Skeletal muscle tissue (tissue), 4 donors: ENCODE data around the gene KCNA10. TPM values are rescaled to one million over a fixed set of nuclear protein-coding genes. Genes with fewer than 3 reads are reported as not detected.

Experiments
- H3K27ac ChIP-seq: one replicate; pipeline ENCODE4 v1.7.0; 2013; ENCODE audit warnings: mild to moderate bottlenecking, low read depth, low read length, inconsistent platforms
- H3K27me3 ChIP-seq, 3 donors: one replicate each; pipeline ENCODE4 v1.7.0; 2013; ENCODE audit warnings: low read length in 3 of 3; ENCODE audit not compliant: control insufficient read depth in 3 of 3, insufficient read depth in 3 of 3
- H3K36me3 ChIP-seq, 3 donors: one replicate each; pipeline ENCODE4 v1.7.0; 2013; ENCODE audit warnings: low read length in 3 of 3; ENCODE audit not compliant: control insufficient read depth in 3 of 3, insufficient read depth in 3 of 3
- H3K4me1 ChIP-seq, 3 donors: one replicate each; pipeline ENCODE4 v1.7.0; 2013; ENCODE audit warnings: low read length in 3 of 3, mild to moderate bottlenecking in 3 of 3; ENCODE audit not compliant: control insufficient read depth in 3 of 3, insufficient read depth in 3 of 3
- H3K4me3 ChIP-seq, 3 donors: one replicate each; pipeline ENCODE4 v1.7.0; 2013; ENCODE audit warnings: low read length in 3 of 3
- H3K9ac ChIP-seq, 3 donors: one replicate each; pipeline ENCODE4 v1.7.0; 2013; ENCODE audit warnings: low read length in 3 of 3, mild to moderate bottlenecking in 3 of 3, moderate library complexity in 2 of 3, low read depth in 1 of 3
- H3K9me3 ChIP-seq, 3 donors: one replicate each; pipeline ENCODE4 v1.7.0; 2013; ENCODE audit warnings: low read length in 3 of 3; ENCODE audit not compliant: control insufficient read depth in 3 of 3
- total RNA-seq: library from RNA; depleted of rRNA; stranded (reverse); fragments of >200 nt; gene quantifications from one replicate; pipeline ENCODE4 v1.2.3, GENCODE V29; 2014
- donor health status: Osteomylitis.

KCNA10 gene
- total RNA-seq, 1 donor from 2014 or later, result 0.52 TPM

DNA sequence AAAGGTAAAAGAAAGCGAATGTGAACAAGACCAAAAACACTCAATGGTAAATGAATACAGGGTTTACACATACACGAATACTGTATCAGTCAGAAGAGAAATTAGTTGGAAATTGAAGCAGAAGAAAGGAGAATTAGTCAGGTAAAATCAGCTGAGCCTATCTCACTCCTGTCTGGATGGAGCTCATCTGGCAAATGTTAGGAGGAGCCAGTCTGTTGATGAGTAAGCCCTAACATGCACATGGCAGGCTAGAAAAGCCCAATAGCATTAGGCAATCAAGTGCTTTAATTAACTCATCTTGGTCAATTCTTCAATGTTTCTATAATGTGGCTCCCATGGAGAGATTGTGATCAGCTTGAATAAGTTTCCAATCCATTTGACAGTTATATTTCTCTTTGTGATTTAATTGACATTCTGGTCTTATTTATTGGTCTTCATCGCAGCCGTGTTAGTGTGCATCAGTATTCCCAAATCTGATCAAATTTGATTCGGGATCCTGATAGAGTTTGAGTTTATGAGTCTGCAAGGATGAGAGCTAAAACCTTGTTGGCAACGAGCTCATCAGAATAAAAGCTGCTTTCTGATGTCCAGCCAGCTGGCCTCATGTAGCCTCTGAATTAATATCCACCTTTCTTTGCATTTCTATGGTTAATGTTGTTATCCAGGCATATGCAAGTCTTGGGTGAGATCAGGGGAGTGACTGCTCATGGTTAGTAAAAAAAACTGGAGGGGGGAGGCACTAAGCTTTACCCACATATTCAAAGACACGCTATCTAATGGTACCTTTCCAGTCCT is 22.1 kb upstream of the KCNA10 start:
- Histone ChIP-seq H3K9ac (no peak overlapping the region), H3K4me1 (no peaks in the 10 kb centered on the region), H3K27me3 (peaks cover 0 to 4% (median 3%) of the 10 kb centered on the region in 3 donors), H3K36me3 (no peaks in the 10 kb centered on the region), H3K9me3 (no peaks in the 10 kb centered on the region), H3K27ac (no peak overlapping the region), H3K4me3 (no peak overlapping the region)

GRCh38 chr1:110538921-110539320 is 19.9 kb upstream of the KCNA10 start:
- no peaks in the 10 kb centered on the region for H3K9me3 ChIP-seq
- H3K27me3 ChIP-seq, result peaks cover 0 to 4% (median 4%) of the 10 kb centered on the region in 3 donors

DNA sequence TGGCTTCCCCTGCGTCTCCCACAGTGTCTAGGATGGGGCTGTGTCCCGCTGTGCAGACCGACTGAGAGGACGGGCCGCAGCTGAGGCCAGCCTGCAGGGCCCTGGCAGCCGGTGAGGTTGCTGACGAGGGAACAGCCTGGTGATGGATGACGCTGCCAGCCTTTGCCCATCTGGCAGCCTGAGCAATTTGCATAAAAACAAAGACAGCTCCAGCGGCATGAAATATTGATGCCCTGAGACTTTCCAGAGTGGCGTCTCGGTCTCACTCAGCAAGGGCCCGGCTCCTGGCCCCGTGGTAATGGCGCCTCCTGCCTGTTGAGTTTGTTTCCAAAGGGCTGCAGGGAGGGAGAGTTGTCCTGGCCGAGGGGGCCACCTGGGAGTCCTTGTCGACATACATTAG is 19.1 kb upstream of the KCNA10 start:
- peaks cover 0 to 10% (median 8%) of the 10 kb centered on the region in 3 donors for H3K27me3 ChIP-seq
- no peak overlapping the region for H3K27ac ChIP-seq
- H3K9me3 ChIP-seq, result no peaks in the 10 kb centered on the region
- no peak overlapping the region for H3K9ac ChIP-seq
- H3K36me3 ChIP-seq, result no peaks in the 10 kb centered on the region
- H3K4me1 ChIP-seq, result no peaks in the 10 kb centered on the region
- no peak overlapping the region for H3K4me3 ChIP-seq

More at GRCh38 chr1:110538921-110539320, 19.9 kb upstream of the KCNA10 start:
- Histone ChIP-seq H3K27ac (no peak overlapping the region), H3K4me1 (no peaks in the 10 kb centered on the region), H3K9ac (no peak overlapping the region), H3K36me3 (no peaks in the 10 kb centered on the region), H3K4me3 (no peak overlapping the region)

GRCh38 chr1:110535985-110536384 is 17.0 kb upstream of the KCNA10 start:
- Histone ChIP-seq H3K4me3 (no peak overlapping the region), H3K9me3 (no peaks in the 10 kb centered on the region), H3K9ac (no peak overlapping the region), H3K36me3 (no peaks in the 10 kb centered on the region), H3K27ac (no peak overlapping the region), H3K27me3 (peaks cover 0 to 14% (median 8%) of the 10 kb centered on the region in 3 donors), H3K4me1 (no peaks in the 10 kb centered on the region)

- Histone ChIP-seq H3K9ac (no peak overlapping the region), H3K9me3 (no peaks in the 10 kb centered on the region), H3K36me3 (no peaks in the 10 kb centered on the region), H3K27me3 (peaks cover 4 to 19% (median 8%) of the 10 kb centered on the region in 3 donors), H3K27ac (no peak overlapping the region), H3K4me3 (no peak overlapping the region), H3K4me1 (no peaks in the 10 kb centered on the region)
These were observed 14.3 kb upstream of the KCNA10 start for GRCh38 chr1:110533230-110533629.

DNA sequence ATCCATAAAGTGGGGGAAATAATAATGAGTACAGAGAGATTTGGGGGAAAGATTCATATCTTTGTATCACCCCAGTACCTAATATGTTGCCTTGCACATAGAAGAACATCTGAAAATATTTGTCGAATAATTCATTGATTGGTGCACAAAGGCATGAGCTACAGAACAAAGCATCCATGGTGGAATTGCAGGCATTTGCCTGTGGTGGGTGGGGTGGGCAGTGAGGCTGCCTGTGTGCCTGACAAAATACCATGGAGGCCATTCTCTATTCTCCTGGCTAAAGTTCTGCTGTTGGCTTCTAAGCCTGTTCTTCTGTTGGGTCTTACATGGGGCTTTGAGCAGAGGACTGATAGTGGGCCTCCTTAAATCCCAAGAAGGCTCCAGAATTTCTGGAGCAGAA is 10.0 kb upstream of the KCNA10 start:
- Histone ChIP-seq H3K36me3 (no peaks in the 10 kb centered on the region), H3K9me3 (no peaks in the 10 kb centered on the region), H3K4me3 (no peak overlapping the region), H3K27ac (no peak overlapping the region), H3K27me3 (peaks cover 31 to 44% (median 38%) of the 10 kb centered on the region in 3 donors), H3K4me1 (peaks cover 5 to 14% (median 10%) of the 10 kb centered on the region in 3 donors), H3K9ac (no peak overlapping the region)

DNA sequence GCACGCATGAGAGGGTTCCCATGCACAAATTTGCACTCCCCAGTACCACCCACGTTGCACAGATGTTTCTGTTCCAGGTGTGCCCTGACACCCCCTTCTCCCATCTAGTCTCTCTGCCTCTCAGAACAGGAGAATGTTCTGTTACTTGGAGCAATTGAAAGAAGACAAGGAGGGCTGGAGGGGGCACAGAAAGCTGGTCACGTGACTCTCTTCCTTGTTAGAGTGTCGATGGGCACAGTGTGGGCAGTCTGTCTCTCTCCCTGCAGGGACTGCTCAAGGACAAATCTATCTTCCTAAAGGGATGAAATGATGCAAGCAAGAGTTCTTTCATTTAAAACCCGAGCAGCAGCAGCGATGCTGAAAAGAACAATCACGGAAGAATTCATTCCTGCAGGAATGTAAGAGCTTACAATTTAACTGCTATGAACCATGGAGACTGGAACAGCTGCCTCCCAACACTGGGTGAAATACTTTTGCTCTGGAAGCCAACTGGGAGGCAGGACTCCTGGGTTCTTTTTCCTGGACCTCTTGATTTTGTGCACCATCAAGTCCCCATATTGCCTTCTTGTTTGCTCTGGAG is 7.3 kb upstream of the KCNA10 start:
- no peak overlapping the region for H3K4me3 ChIP-seq
- no peak overlapping the region for H3K9ac ChIP-seq
- H3K4me1 ChIP-seq, result peaks cover 5 to 19% (median 16%) of the 10 kb centered on the region in 3 donors
- H3K27ac ChIP-seq, result no peak overlapping the region
- no peaks in the 10 kb centered on the region for H3K36me3 ChIP-seq
- H3K9me3 ChIP-seq, result no peaks in the 10 kb centered on the region
- H3K27me3 ChIP-seq, result peaks cover 27 to 49% (median 32%) of the 10 kb centered on the region in 3 donors

- no peak overlapping the region for H3K4me3 ChIP-seq
- peaks cover 27 to 49% (median 32%) of the 10 kb centered on the region in 3 donors for H3K27me3 ChIP-seq
- no peaks in the 10 kb centered on the region for H3K9me3 ChIP-seq
- H3K27ac ChIP-seq, result no peak overlapping the region
- no peak overlapping the region for H3K9ac ChIP-seq
- peaks cover 5 to 19% (median 16%) of the 10 kb centered on the region in 3 donors for H3K4me1 ChIP-seq
- no peaks in the 10 kb centered on the region for H3K36me3 ChIP-seq
These were observed 6.2 kb upstream of the KCNA10 start for GRCh38 chr1:110525249-110525595.

DNA sequence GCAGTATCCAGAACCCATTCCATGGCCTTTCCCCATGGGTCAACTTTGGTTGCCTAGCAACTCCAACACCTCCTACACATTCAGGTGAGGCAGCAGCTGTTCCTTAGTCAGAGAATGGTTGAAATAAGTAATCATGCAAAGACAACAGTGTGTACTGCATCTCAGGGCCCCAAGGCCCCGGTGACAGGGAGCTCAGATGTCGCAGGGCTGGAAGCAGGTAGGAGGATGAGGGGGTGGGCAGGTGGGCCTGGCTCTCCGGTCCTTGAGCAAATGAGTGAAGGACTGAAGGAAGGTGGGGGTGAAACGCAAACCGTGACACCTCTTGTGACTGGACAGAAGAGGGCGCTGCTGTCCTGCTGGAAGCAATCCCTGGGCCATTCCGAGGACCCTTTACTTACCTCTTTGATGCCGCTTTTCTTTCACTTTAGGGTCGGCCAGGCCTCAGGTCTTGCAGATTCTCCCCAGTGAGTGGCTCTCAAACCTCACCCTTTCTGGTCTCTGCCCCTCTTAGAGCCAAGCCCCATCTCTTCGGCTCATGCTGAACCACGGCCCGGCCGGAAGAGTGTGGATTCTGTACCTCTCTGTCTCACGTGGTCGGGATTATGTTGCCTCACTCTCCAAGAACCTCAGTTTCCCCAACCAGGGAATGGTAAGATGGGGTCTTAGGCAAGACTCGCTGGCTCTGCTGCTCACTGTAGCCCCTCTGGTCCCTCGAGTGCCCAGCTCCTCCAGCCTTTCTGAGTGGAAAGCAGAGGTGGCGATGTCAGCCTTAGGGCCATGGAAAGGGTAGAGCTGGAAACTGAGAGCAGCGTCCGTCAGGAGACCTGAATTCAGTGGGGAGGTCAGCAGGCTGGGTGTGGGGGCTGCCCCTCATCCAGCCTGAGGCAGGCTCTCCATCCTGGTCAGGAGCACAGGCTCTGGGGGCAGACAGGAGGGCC is 5.6 kb upstream of the KCNA10 start:
- Histone ChIP-seq H3K4me1 (peaks cover 5 to 19% (median 16%) of the 10 kb centered on the region in 3 donors), H3K9me3 (no peaks in the 10 kb centered on the region), H3K4me3 (peak overlapping the region in 1 of 3 donors; percentile 17), H3K27ac (no peak overlapping the region), H3K27me3 (peaks cover 27 to 49% (median 32%) of the 10 kb centered on the region in 3 donors), H3K36me3 (no peaks in the 10 kb centered on the region), H3K9ac (no peak overlapping the region)
